Measurements from ENCODE around the gene COA1.
"Not testable (repeated sequence)": the region's sequence is repeated elsewhere in the genome, so short reads cannot be mapped to it uniquely, and the experiment has no call there.

The COA1 gene

GRCh38 chr7:43637114-43637806 lies 92.1 kb downstream of the COA1 start:
- Histone ChIP-seq H3K4me3 (ENCODE audit: low read length) (no peak overlapping the region), H3K27me3 (ENCODE audit: insufficient read depth, low read length) (no peaks in the 10 kb centered on the region), H3K9ac (ENCODE audit: low read depth, low read length) (no peak overlapping the region), H3K4me1 (ENCODE audit: insufficient read depth, low read length) (peaks cover 8% of the 10 kb centered on the region; the same call in 1 of the 2 replicates), H3K9me3 (ENCODE audit: insufficient read depth, low read depth, low read length) (no peaks in the 10 kb centered on the region), H3K27ac (ENCODE audit: low read depth, low read length) (no peak overlapping the region), H3K36me3 (ENCODE audit: insufficient read depth, low read length) (peaks cover 88% of the 10 kb centered on the region)
- 90% methylated on average over 4 of the region's 4 CpGs for WGBS

DNA sequence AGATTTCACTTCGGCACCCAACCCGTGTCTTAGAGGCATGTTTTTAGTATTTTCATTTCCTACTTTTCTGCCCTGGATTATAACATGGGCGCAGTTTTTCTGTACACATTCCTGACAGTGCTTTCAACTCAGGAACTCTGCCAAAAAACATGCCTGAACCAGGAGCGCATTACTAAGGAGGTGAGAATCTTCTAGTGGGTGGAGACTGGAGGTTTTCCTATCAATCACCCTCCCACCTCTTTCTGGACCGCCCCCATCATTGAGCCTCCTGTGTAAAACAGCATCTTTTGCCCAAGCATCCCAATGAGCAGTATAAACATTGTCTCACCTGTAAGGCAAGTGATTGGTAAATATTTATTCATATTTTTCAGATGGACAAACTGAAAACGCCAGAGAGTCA lies 93.2 kb downstream of the COA1 start:
- Histone ChIP-seq H3K27me3 (ENCODE audit: insufficient read depth, low read length) (no peaks in the 10 kb centered on the region), H3K4me1 (ENCODE audit: insufficient read depth, low read length) (peaks cover 8% of the 10 kb centered on the region; the same call in 1 of the 2 replicates), H3K27ac (ENCODE audit: low read depth, low read length) (no peak overlapping the region), H3K9ac (ENCODE audit: low read depth, low read length) (no peak overlapping the region), H3K9me3 (ENCODE audit: insufficient read depth, low read depth, low read length) (no peaks in the 10 kb centered on the region), H3K4me3 (ENCODE audit: low read length) (no peak overlapping the region), H3K36me3 (ENCODE audit: insufficient read depth, low read length) (peaks cover 96% of the 10 kb centered on the region)
- 88% methylated on average over 5 of the region's 6 CpGs for WGBS

DNA sequence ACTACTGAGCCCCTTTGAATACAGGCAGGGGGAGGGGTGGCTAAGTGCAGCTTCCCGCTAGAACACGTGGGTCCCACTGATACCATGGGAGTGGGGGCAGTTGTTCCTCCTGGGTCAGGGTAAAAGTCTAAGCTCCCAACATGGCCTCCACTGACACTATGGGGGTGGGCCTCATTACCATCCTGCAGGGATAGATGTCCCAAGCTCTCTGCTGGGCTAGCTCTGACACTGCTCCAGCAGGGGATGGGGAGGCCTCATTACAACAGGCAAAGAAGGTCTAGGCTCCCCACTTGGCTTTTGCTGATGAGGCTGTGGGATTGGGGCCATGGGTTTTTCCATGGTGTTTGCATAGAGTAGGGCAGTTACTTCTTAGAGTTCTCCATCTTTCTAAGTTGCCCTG lies 94.9 kb downstream of the COA1 start:
- Histone ChIP-seq H3K9me3 (ENCODE audit: insufficient read depth, low read depth, low read length) (no peaks in the 10 kb centered on the region), H3K4me3 (ENCODE audit: low read length) (no peak overlapping the region), H3K36me3 (ENCODE audit: insufficient read depth, low read length) (peaks cover 89% of the 10 kb centered on the region), H3K27me3 (ENCODE audit: insufficient read depth, low read length) (no peaks in the 10 kb centered on the region), H3K4me1 (ENCODE audit: insufficient read depth, low read length) (peaks cover 1% of the 10 kb centered on the region; the same call in 1 of the 2 replicates), H3K27ac (ENCODE audit: low read depth, low read length) (no peak overlapping the region), H3K9ac (ENCODE audit: low read depth, low read length) (no peak overlapping the region)
- 89% methylated on average over 2 of the region's 2 CpGs for WGBS

- Histone ChIP-seq H3K9ac (ENCODE audit: low read depth, low read length) (no peak overlapping the region), H3K4me1 (ENCODE audit: insufficient read depth, low read length) (no peaks in the 10 kb centered on the region), H3K9me3 (ENCODE audit: insufficient read depth, low read depth, low read length) (no peaks in the 10 kb centered on the region), H3K27ac (ENCODE audit: low read depth, low read length) (no peak overlapping the region), H3K4me3 (ENCODE audit: low read length) (no peak overlapping the region), H3K36me3 (ENCODE audit: insufficient read depth, low read length) (peaks cover 89% of the 10 kb centered on the region), H3K27me3 (ENCODE audit: insufficient read depth, low read length) (no peaks in the 10 kb centered on the region)
- 94% methylated on average over 4 of the region's 4 CpGs for whole genome bisulfite sequencing
These were observed 96.6 kb downstream of the COA1 start for GRCh38 chr7:43632746-43633145.

DNA sequence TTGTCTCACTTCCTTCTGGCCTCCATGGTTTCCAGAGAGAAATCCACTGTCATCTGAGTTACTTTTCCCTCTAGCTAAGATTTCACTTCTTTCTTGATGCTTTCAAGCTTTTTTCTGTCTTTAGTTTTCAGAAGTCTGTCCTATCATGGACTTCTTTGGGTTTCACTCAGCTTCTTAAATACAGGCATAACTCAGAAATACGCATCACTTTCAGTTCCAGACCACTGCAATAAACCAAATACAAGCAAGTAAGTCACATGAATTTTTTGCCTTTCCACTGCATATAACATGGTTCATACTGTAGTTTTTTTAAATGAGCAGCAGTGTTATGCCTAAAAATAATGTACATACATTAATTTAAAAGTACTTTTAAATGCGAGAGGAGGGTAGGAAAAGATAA lies 97.8 kb downstream of the COA1 start:
- Histone ChIP-seq H3K4me1 (ENCODE audit: insufficient read depth, low read length) (no peaks in the 10 kb centered on the region), H3K4me3 (ENCODE audit: low read length) (no peak overlapping the region), H3K9ac (ENCODE audit: low read depth, low read length) (no peak overlapping the region), H3K36me3 (ENCODE audit: insufficient read depth, low read length) (peaks cover 89% of the 10 kb centered on the region), H3K9me3 (ENCODE audit: insufficient read depth, low read depth, low read length) (no peaks in the 10 kb centered on the region), H3K27ac (ENCODE audit: low read depth, low read length) (no peak overlapping the region), H3K27me3 (ENCODE audit: insufficient read depth, low read length) (no peaks in the 10 kb centered on the region)
- 97% methylated on average over 2 of the region's 2 CpGs for WGBS

- Histone ChIP-seq H3K4me3 (ENCODE audit: low read length) (no peak overlapping the region), H3K9me3 (ENCODE audit: insufficient read depth, low read depth, low read length) (no peaks in the 10 kb centered on the region), H3K36me3 (ENCODE audit: insufficient read depth, low read length) (peaks cover 88% of the 10 kb centered on the region), H3K27ac (ENCODE audit: low read depth, low read length) (no peak overlapping the region), H3K27me3 (ENCODE audit: insufficient read depth, low read length) (no peaks in the 10 kb centered on the region), H3K9ac (ENCODE audit: low read depth, low read length) (no peak overlapping the region), H3K4me1 (ENCODE audit: insufficient read depth, low read length) (0 out of 2 replicates have a peak, but pooled peaks cover under 1% of the 10 kb centered on the region)
- 91% methylated on average over 3 of the region's 3 CpGs for WGBS
These were observed 98.8 kb downstream of the COA1 start for GRCh38 chr7:43630482-43630881.

DNA sequence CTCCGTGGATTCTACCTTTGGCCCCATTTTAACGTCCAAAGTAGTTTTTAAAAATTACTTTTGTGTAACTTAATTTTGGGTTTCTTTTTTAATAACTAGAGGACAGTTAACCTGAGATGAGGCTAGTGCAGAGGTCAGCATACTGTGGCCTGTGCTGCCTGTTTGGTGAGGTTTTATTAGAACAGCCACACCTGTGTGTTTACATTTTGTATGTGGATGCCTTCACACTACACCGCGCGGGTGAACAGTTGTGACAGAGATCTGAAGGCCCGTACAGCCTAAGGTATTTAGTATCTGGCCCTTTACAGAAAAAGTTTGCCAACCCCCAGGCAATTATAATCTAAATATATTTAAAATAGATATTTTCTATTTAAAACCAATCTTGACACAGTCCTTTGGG lies 99.5 kb downstream of the COA1 start:
- Histone ChIP-seq H3K36me3 (ENCODE audit: insufficient read depth, low read length) (peaks cover 88% of the 10 kb centered on the region), H3K4me1 (ENCODE audit: insufficient read depth, low read length) (0 out of 2 replicates have a peak, but pooled peaks cover 3% of the 10 kb centered on the region), H3K9ac (ENCODE audit: low read depth, low read length) (no peak overlapping the region), H3K27ac (ENCODE audit: low read depth, low read length) (no peak overlapping the region), H3K9me3 (ENCODE audit: insufficient read depth, low read depth, low read length) (no peaks in the 10 kb centered on the region), H3K4me3 (ENCODE audit: low read length) (no peak overlapping the region), H3K27me3 (ENCODE audit: insufficient read depth, low read length) (no peaks in the 10 kb centered on the region)
- 96% methylated on average over 6 of the region's 6 CpGs for WGBS

DNA sequence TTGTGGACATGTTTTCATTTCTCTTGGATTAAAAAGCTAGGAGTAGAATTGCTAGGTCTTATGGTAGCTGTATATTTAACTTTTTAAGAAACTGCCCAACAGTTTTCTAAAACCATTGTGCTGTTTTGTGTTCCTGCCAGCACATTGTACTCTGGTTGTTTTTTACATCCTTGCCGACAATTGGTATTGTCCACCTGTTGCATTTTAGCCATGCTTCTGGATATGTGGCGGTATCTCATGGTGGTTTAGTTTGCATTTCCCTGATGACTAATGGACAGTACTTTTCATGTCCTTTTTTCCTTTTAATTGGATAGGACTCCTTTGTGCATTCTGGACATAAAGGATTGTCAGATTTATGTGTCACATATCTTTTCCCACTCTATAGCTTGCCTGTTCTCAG lies 100.9 kb downstream of the COA1 start:
- peaks cover 86% of the 10 kb centered on the region for H3K36me3 ChIP-seq (ENCODE audit: insufficient read depth, low read length)

DNA sequence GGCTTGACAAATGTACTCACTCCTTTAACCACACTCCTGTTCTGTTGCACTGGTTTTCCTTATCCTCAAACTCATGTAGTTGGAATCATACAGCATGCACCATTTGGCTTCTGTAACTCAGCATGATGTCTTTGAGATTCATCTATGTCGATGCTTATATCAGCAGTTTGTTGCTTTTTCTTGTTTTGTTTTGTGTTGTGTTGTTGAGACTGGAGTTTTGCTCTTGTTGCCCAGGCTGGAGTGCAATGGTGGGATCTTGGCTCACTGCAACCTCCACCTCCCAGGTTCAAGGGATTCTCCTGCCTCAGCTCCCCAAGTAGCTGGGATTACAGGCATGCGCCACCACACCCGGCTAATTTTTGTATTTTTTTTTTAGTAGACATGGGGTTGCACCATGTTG lies 101.5 kb downstream of the COA1 start:
- H3K27me3 ChIP-seq (ENCODE audit: insufficient read depth, low read length); H3K4me3 ChIP-seq (ENCODE audit: low read length); H3K9ac ChIP-seq (ENCODE audit: low read depth, low read length); H3K27ac ChIP-seq (ENCODE audit: low read depth, low read length); H3K4me1 ChIP-seq (ENCODE audit: insufficient read depth, low read length); H3K9me3 ChIP-seq (ENCODE audit: insufficient read depth, low read depth, low read length): not testable (repeated sequence)
- WGBS, result 100% methylated on average over 3 of the region's 3 CpGs
- peaks cover 81% of the 10 kb centered on the region for H3K36me3 ChIP-seq (ENCODE audit: insufficient read depth, low read length)

More for the DNA sequence above, 100.9 kb downstream of the COA1 start:
- Histone ChIP-seq H3K4me1 (ENCODE audit: insufficient read depth, low read length) (0 out of 2 replicates have a peak, but pooled peaks cover 3% of the 10 kb centered on the region), H3K9me3 (ENCODE audit: insufficient read depth, low read depth, low read length) (no peaks in the 10 kb centered on the region), H3K27me3 (ENCODE audit: insufficient read depth, low read length) (no peaks in the 10 kb centered on the region), H3K9ac (ENCODE audit: low read depth, low read length) (no peak overlapping the region), H3K27ac (ENCODE audit: low read depth, low read length) (no peak overlapping the region), H3K4me3 (ENCODE audit: low read length) (no peak overlapping the region)
- 94% methylated on average over 2 of the region's 2 CpGs for WGBS

DNA sequence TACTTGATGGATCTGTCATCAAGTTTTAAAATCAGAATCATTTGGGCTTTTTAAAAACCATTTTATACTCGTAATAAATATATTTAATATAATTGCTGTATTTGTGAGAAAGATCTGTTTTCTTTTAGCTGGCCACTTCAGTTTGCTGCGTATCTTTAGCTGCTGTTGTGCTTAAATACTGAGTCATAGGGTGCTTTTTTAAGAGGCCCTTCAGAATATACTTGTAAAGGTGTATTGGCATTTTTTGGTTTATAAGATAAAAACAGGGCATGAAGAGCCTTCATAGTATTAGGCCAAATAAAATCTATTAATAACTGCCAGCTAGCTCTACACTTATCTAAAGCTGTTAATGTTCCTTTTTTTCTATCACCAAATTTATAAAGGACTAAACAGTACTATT lies 102.6 kb downstream of the COA1 start:
- WGBS, result 97% methylated on average over 1 of the region's 2 CpGs
- H3K9me3 ChIP-seq (ENCODE audit: insufficient read depth, low read depth, low read length), result no peaks in the 10 kb centered on the region
- H3K9ac ChIP-seq (ENCODE audit: low read depth, low read length), result no peak overlapping the region
- H3K27ac ChIP-seq (ENCODE audit: low read depth, low read length), result no peak overlapping the region
- H3K4me3 ChIP-seq (ENCODE audit: low read length), result no peak overlapping the region
- 0 out of 2 replicates have a peak, but pooled peaks cover 3% of the 10 kb centered on the region for H3K4me1 ChIP-seq (ENCODE audit: insufficient read depth, low read length)
- H3K27me3 ChIP-seq (ENCODE audit: insufficient read depth, low read length), result no peaks in the 10 kb centered on the region
- peaks cover 70% of the 10 kb centered on the region for H3K36me3 ChIP-seq (ENCODE audit: insufficient read depth, low read length)

DNA sequence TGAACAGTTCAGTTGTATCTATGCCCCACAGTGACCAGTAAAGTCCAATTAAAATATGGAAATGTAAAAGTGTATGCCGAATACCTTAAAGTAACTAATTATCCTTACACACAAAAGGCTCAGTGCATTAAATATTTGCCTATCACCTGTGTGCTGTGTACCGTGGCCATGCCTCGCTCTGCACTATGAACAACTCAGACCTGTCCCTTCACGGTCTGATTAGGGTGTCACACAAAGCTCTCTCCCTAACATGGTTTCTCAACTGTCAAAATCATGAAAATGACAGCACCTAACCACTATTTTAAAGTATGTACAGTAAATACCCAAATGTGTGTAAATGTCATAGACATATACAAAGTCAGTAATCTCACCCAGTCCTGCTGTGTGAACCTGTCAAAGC lies 103.3 kb downstream of the COA1 start:
- Histone ChIP-seq H3K4me3 (ENCODE audit: low read length) (no peak overlapping the region), H3K27me3 (ENCODE audit: insufficient read depth, low read length) (no peaks in the 10 kb centered on the region), H3K9ac (ENCODE audit: low read depth, low read length) (no peak overlapping the region), H3K9me3 (ENCODE audit: insufficient read depth, low read depth, low read length) (no peaks in the 10 kb centered on the region), H3K36me3 (ENCODE audit: insufficient read depth, low read length) (peaks cover 66% of the 10 kb centered on the region), H3K4me1 (ENCODE audit: insufficient read depth, low read length) (0 out of 2 replicates have a peak, but pooled peaks cover 3% of the 10 kb centered on the region), H3K27ac (ENCODE audit: low read depth, low read length) (no peak overlapping the region)
- 92% methylated on average over 4 of the region's 4 CpGs for WGBS

DNA sequence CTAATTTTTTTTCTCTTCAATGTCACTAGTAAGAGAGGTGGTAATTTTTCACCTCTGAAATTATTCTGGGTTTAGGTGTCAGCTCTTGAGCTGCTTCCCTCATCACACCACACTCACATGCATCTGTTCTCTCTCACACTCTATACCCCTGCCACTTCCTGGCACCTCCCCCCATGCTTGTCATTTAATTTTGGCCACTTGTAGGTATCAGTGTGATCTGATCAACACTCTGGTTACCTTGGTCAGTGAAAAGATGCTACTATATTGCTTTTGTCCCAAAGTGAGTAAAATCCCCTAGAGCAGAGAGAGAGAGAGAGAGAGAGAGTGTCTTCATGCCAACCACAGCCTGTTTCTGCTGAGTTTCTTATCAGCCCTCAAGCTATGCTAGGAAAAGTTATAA lies 103.9 kb downstream of the COA1 start:
- no peak overlapping the region for H3K27ac ChIP-seq (ENCODE audit: low read depth, low read length)

More for the DNA sequence above, 103.9 kb downstream of the COA1 start:
- H3K4me3 ChIP-seq (ENCODE audit: low read length), result no peak overlapping the region
- H3K4me1 ChIP-seq (ENCODE audit: insufficient read depth, low read length), result 0 out of 2 replicates have a peak, but pooled peaks cover 3% of the 10 kb centered on the region
- H3K9me3 ChIP-seq (ENCODE audit: insufficient read depth, low read depth, low read length), result no peaks in the 10 kb centered on the region
- H3K27me3 ChIP-seq (ENCODE audit: insufficient read depth, low read length), result no peaks in the 10 kb centered on the region
- H3K9ac ChIP-seq (ENCODE audit: low read depth, low read length), result no peak overlapping the region
- H3K36me3 ChIP-seq (ENCODE audit: insufficient read depth, low read length), result peaks cover 61% of the 10 kb centered on the region
